ENCODE results near the gene SIRPA.

SIRPA gene

GRCh38 chr20:1875183-1875554 is 20.0 kb upstream of the SIRPA start:
- TF ChIP-seq CTCF (IDR thresholded peaks at IDR 0.05; ENCODE audit: low read depth, low read length): no peak
- no peak overlapping the region for H3K4me3 ChIP-seq (ENCODE audit: low read depth, low read length)

DNA sequence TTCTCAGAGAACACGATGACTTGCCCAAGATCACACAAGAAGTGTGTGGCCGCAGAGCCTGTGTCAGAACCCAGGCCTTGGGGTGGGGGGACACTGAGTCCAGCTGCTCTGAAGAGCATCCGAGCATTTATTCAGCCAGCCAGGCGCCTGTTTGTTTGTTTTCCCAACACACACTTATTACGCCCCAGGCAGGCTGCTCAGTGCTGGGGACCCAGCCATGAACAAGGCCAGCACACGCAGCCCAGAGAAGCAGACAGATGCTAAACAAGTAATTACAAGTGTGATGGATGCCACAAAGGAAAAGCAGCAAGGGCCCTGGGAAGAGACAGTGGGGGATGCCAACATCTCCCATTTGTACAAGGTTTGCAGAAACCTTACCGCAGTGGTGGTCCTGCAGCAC is 19.4 kb upstream of the SIRPA start:
- no peak overlapping the region for H3K4me3 ChIP-seq (ENCODE audit: low read depth, low read length)
- TF ChIP-seq CTCF (IDR thresholded peaks at IDR 0.05; ENCODE audit: low read depth, low read length): no peak

DNA sequence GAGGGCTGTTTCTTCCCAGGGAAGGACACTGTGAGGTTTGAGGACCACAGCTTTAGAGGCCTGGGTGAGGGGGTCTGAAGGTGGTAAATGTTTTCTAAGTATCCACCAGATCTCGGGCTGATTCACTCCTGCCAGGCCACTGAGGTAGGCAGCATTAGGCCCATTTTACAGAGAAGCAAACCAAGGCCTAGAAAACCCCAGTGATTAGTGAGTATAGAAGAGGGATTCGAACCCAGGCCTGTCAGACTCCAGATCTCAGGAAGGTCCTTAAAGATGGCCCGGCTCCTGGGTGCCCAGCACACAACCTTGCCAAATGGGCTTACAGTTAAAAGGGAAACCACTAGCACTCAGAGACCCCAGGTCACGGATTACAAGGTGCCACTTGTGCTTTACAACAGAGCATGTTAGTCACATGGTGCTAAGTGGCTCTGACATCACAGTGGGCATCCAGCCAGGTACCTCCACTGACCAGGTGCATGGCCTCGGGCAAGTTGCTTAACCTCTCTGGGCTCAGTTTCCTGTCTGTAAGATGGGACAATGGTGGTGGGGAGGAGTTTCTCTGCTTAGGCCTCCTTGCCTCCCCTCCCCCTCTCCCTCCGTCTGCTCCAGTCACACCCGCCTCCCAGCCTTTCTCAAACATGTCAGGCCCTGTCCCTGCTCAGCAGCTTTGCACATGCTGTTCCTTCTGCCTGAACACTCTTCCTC is 18.8 kb upstream of the SIRPA start:
- TF ChIP-seq CTCF (IDR thresholded peaks at IDR 0.05; ENCODE audit: low read depth, low read length): no peak
- H3K4me3 ChIP-seq (ENCODE audit: low read depth, low read length): no peak overlapping the region

- H3K4me3 ChIP-seq (ENCODE audit: low read depth, low read length): no peak overlapping the region
- no peak for TF ChIP-seq CTCF (IDR thresholded peaks at IDR 0.05; ENCODE audit: low read depth, low read length)
Measured at GRCh38 chr20:1876975-1877608, 18.1 kb upstream of the SIRPA start.

GRCh38 chr20:1877609-1878200 is 17.5 kb upstream of the SIRPA start:
- no peak overlapping the region for H3K4me3 ChIP-seq (ENCODE audit: low read depth, low read length)
- TF ChIP-seq CTCF (IDR thresholded peaks at IDR 0.05; ENCODE audit: low read depth, low read length): no peak

DNA sequence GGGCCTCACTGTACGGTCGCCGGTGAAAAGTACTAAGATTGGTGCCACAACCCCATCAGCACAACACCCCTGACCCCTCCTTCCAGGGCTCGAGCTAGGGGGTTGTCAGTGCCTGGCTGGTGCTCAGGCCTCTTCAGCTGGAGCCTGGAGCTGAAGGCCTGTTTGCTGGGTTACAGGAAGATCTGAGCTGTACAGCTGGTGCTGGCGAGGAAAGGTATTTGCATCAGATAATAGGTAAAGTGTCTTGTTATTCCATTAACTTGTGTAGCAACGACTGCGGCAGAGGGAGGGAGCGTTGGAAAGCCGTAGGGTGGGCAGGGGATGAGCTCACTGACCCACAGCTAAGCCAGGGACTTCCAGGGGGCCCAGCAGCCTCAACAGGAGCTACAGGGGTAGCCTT is 15.8 kb upstream of the SIRPA start:
- no peak overlapping the region for H3K4me3 ChIP-seq (ENCODE audit: low read depth, low read length)
- no peak for TF ChIP-seq CTCF (IDR thresholded peaks at IDR 0.05; ENCODE audit: low read depth, low read length)

- H3K4me3 ChIP-seq (ENCODE audit: low read depth, low read length): no peak overlapping the region
- TF ChIP-seq CTCF (IDR thresholded peaks at IDR 0.05; ENCODE audit: low read depth, low read length): no peak
Measured at GRCh38 chr20:1879934-1880333, 15.3 kb upstream of the SIRPA start.
